GM12874 (cell line): ENCODE measurements around the gene VWCE.
A peak's percentile ranks its signal among the peaks of the same experiment; 100 is the strongest.
"Not testable (repeated sequence)": the region's sequence is repeated elsewhere in the genome, so short reads cannot be mapped to it uniquely, and the experiment has no call there.

ENCODE experiments used
- TF ChIP-seq, protein P1 (sequence below): IDR thresholded peaks from 2 replicates; pipeline ENCODE4 v1.5.1; 2011; ENCODE audit warnings: low read depth, mild to moderate bottlenecking, control low read depth, low read length, moderate library complexity; ENCODE audit not compliant: insufficient read depth

Gene VWCE

DNA sequence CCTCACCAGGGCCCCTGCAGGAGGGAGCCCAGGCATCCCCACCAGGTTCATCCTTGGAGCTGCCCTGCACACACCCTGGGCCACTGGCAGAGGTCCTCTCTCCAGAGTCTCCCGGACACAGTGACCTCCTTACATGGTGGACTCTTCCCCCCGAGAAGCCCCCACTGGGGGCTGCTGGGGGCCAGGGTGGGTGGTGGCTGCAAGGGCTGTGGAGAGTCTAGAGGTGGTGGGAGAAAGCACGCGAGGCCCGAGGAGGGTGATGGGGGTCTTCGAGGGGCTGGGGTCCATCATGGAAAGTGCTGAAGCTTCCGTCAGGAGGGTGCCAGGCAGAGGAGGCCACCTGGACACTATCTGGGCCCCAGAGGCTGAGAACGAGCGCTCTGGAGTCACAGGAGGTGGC, 36.6 kb downstream of the VWCE start:
- TF ChIP-seq, protein P1, sequence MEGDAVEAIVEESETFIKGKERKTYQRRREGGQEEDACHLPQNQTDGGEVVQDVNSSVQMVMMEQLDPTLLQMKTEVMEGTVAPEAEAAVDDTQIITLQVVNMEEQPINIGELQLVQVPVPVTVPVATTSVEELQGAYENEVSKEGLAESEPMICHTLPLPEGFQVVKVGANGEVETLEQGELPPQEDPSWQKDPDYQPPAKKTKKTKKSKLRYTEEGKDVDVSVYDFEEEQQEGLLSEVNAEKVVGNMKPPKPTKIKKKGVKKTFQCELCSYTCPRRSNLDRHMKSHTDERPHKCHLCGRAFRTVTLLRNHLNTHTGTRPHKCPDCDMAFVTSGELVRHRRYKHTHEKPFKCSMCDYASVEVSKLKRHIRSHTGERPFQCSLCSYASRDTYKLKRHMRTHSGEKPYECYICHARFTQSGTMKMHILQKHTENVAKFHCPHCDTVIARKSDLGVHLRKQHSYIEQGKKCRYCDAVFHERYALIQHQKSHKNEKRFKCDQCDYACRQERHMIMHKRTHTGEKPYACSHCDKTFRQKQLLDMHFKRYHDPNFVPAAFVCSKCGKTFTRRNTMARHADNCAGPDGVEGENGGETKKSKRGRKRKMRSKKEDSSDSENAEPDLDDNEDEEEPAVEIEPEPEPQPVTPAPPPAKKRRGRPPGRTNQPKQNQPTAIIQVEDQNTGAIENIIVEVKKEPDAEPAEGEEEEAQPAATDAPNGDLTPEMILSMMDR, result no peak

DNA sequence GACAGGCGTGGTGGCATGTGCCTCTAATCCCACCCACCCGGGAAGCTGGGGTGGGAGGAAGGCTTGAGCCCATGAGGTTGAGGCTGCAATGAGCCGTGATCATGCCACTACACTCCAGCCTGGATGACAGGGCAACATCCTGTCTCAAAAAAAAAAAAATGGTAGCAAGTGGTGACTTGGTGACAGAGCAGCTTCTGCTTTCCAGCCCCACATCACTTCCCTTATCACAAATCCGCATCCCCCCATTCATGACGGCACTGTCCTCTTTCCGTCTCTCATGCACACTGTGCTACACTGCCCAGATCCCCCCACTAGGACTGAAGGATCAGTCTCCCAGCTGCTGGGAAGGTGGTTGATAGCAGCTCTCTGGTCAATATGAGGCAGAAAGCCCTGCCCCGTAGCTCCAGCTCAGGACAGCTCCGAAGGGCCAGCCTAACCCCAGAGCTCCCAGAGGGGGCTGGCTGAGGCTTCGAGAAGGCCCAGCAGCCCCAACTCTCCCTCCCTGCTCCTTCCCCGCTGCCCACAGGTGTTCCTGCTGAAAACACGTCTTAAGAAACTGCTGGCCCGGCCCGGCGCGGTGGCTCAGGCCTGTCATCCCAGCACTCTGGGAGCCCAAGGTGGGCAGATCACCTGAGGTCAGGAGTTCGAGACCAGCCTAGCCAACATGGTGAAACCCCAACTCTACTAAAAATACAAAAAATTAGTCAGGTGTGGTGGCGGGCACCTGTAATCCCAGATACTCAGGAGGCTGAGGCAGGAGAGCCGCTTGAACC, 38.2 kb downstream of the VWCE start:
- TF ChIP-seq, protein P1, result no peak

DNA sequence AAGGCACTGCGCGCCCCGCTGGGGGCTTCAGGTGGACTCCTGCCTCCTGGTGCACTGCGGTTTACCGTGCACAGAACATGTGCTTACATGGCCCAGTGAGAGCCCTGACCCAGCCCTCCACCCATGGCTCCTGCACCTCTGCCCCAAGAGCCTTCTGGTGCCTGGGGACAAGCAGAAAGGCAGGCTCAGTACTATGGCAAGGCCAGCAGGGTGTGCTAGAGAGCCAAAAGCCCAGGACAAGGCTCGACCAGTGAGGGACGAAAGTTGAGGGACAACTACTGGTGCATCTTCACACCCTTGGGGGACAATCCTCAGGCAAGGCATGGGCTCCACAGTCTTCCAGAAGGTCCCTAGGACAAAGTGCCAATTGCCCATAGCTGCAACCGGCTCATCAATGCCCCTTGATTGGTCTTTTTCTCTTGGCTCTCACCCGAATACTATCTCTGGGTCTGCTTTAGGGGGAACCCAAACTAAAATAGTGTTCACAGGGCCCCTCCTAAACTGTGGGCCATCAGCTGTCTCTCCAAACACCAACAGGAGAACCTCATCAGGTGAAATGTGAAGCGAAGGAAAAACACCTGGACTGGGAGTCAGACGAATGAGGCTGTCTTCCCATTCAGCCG, 40.6 kb downstream of the VWCE start:
- TF ChIP-seq, protein P1, result peak; percentile 96

DNA sequence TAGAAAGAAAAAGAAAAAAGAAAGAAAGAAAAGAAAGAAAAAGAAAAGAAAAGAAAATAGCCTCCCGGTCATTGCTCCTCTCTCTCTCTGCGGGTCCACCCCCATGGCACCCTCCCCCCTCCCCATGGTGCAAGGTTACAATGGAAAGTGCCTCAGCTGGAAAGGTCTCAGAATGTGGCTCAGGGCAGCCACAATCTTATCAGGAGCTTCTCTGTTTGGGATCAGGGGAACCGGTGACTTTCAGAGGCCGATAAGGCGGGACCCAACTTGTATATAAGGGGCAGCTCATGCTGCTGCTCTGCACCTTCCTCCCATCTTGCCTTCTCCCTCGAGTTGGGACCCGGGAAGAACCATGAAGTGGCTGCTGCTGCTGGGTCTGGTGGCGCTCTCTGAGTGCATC, 54.2 kb downstream of the VWCE start, which contains the start of gene PGA5:
PGA5 (plus strand) TSS at position 301 of the 400 bp plus-strand sequence; CDS start at position 353, 52 bp downstream.
- TF ChIP-seq, protein P1, result not testable (repeated sequence)

DNA sequence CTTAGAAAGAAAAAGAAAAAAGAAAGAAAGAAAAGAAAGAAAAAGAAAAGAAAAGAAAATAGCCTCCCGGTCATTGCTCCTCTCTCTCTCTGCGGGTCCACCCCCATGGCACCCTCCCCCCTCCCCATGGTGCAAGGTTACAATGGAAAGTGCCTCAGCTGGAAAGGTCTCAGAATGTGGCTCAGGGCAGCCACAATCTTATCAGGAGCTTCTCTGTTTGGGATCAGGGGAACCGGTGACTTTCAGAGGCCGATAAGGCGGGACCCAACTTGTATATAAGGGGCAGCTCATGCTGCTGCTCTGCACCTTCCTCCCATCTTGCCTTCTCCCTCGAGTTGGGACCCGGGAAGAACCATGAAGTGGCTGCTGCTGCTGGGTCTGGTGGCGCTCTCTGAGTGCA, 73.1 kb downstream of the VWCE start, which contains the start of gene PGA4:
PGA4 (plus strand) TSS at position 301 of the 400 bp plus-strand sequence; CDS start at position 355, 54 bp downstream.
- TF ChIP-seq, protein P1, result not testable (repeated sequence)
